GM19468 (cell line): ENCODE data around the gene TMA16.

ENCODE experiments used
- ATAC-seq: cut with Tn5 transposase; IDR thresholded peaks from one replicate; pipeline ENCODE4 v1.9.1; 2021; ENCODE audit warnings: mild to moderate bottlenecking, moderate library complexity, moderate number of reproducible peaks; ENCODE audit not compliant: unreplicated experiment; ENCODE audit errors: extremely low read depth

Gene TMA16

DNA sequence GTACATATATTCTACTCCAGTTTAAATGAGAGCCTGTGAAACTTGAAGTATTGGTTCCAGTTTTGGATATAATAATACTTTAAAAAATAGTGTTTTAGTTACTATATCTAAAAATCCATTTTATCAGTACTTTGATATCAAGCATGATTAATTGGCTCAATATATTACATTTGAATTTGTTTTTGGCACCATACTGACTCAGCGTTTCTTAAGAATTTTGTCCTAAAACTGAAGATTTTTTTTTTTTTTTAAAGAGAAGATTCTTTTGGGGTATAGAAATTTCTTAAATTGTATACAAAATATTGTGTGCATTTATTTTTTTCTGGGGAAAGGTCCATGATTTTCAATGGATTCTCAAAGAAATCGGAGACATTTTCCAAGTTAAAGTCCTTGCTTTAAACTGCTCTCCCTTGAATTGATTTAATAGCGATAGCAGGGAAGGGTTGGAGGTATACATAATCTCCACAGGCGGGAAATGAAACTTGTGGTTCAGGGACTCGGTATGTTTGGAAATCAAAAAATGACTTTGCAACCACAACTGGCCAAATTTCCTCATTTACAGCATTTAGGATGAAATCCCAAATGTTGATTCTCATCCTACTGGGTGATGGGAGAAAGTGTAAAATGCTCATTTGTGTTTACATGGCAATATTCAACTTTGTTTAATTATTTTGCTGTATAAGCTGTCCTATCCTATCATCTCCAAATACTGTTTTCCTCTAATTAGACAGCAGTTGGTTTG is 62.3 kb downstream of the TMA16 start:
- no peak for ATAC-seq

DNA sequence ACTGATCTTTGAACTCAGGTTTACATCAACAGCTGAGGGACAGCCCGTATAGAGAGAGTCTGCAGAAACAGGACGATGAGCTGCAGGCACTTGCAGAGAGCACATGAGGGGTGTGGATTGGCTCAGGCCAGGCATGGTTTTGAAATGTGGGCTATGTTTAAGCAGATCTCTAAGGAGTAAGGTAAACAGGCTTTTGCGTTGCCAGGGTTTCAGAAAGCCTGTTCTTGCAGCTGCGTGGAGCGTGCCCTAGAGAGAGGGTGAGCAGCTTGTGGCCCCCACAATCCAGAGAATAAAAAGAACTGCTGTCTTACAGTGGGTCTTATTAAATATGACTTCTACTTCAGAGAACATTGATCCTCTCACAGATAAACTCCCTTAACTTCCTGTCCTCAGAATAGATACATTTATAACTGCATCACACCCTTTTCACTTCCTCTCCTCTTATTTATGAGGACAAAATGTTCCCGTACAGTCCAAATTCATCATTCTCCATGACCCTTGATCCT is 64.1 kb downstream of the TMA16 start:
- peak; percentile 55 for ATAC-seq

DNA sequence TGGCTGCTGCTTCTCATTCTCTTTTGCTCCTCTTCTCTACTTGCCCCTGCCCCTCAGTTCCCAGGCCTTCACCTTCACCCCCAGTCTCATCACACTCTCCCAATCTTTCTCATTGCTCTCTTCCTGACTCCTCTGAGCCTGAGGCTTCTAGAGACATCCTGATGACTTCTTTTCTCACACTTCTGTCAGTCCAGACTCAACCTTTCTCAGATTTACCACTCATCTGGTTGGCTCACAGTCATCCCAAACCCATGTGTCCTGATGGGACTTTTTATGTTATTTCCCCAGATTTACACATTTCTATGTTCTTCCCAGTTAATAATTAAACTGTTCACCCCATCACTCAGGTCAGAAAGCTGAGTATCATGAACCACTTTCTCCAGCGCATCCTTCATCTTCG is 68.0 kb downstream of the TMA16 start:
- ATAC-seq = no peak

GRCh38 chr4:163563592-163563991 is 69.1 kb downstream of the TMA16 start:
- no peak for ATAC-seq

- ATAC-seq = no peak
Measured at GRCh38 chr4:163564221-163564720, 69.8 kb downstream of the TMA16 start.

GRCh38 chr4:163565226-163566135 is 71.0 kb downstream of the TMA16 start:
- no peak for ATAC-seq

DNA sequence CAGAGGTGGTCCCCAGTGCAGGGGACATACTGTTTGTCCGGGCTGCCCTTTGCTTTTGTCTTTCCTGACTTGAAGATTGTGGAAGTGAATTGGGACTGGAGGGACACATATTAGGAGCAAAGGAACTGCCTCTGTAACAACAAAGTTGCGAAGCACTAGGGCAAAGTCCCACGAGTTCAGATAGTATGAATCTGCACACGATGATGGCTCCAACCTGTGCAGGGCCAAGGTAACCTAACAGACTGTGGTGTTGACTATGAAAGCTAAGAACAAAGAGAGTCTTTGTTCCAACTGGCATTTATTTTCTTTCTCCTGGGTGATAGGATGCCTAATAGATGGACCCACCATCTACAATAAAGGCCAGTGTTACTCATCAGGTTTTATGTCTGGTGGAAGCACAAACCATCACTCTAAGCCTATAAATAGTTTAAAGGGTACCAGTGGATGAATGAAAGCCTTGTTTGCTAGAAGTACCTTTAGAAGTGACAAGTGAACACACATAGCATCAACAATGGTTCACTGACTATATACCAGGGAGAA is 71.8 kb downstream of the TMA16 start:
- no peak for ATAC-seq

- peak; percentile 61 for ATAC-seq
Measured at GRCh38 chr4:163568843-163569242, 74.4 kb downstream of the TMA16 start.
